Vagina (tissue), 2 donors: Measurements from ENCODE around the gene CDH10.

ENCODE experiments used
- POLR2A ChIP-seq, 2 donors: fragments of 450-650 bp; IDR thresholded peaks; one replicate each; pipeline ENCODE4 v1.6.1; 2017; ENCODE audit warnings: antibody characterized with exemption in 2 of 2, mild to moderate bottlenecking in 2 of 2, moderate library complexity in 2 of 2
- POLR2AphosphoS5 ChIP-seq, 2 donors: sonication (generic); formaldehyde crosslinking; IDR thresholded peaks; one replicate each; pipeline ENCODE4 v1.9.0; 2017; ENCODE audit warnings: antibody characterized with exemption in 2 of 2, mild to moderate bottlenecking in 2 of 2, low read depth in 1 of 2; ENCODE audit not compliant: insufficient read depth in 1 of 2

GRCh38 chr5:24621792-24622191, 23.0 kb downstream of the CDH10 start:
- TF ChIP-seq POLR2A (IDR thresholded peaks at IDR 0.05) (no peak), POLR2AphosphoS5 (IDR thresholded peaks at IDR 0.05; ENCODE audit: insufficient read depth in 1 of 2, low read depth in 1 of 2) (no peak)
